ENCODE data around the gene PCID2. TPM values are rescaled to one million over a fixed set of nuclear protein-coding genes. Genes with fewer than 3 reads are reported as not detected.
A peak's percentile ranks its signal among the peaks of the same experiment; 100 is the strongest.

The PCID2 gene
- polyA plus RNA-seq, 6 donors from 2014 or later, result 44.7 to 76.2 (median 55.4) TPM

GRCh38 chr13:113145911-113146598 is 62.4 kb downstream of the PCID2 start:
- H3K4me3 Mint-ChIP-seq, result peak overlapping the region in 1 of 8 donors; percentile 52
- H3K9me3 Mint-ChIP-seq, result no peaks in the 10 kb centered on the region
- peaks cover 11 to 52% (median 26%) of the 10 kb centered on the region in 3 donors for H3K27me3 Mint-ChIP-seq
- H3K27ac Mint-ChIP-seq, result peak overlapping the region in 1 of 6 donors; percentile 55
- DNase-seq (no peak), ATAC-seq (ENCODE audit: low read depth in 2 of 2) (no peak)
- H3K4me1 Mint-ChIP-seq, result no peaks in the 10 kb centered on the region
- H3K36me3 Mint-ChIP-seq, result peaks cover 0 to 2% of the 10 kb centered on the region in 2 donors

GRCh38 chr13:113145496-113145895 is 63.0 kb downstream of the PCID2 start:
- no peak for DNase-seq
- H3K4me3 Mint-ChIP-seq, result no peak overlapping the region
- no peak for ATAC-seq (ENCODE audit: low read depth in 2 of 2)
- no peaks in the 10 kb centered on the region for H3K4me1 Mint-ChIP-seq
- H3K36me3 Mint-ChIP-seq, result no peaks in the 10 kb centered on the region
- H3K27me3 Mint-ChIP-seq, result peaks cover 11 to 46% (median 20%) of the 10 kb centered on the region in 3 donors
- no peaks in the 10 kb centered on the region for H3K9me3 Mint-ChIP-seq
- H3K27ac Mint-ChIP-seq, result peak overlapping the region in 2 of 6 donors; percentile 30 to 55

GRCh38 chr13:113144255-113144629 is 64.2 kb downstream of the PCID2 start:
- Mint-ChIP-seq H3K4me3 (no peak overlapping the region), H3K27ac (no peak overlapping the region), H3K36me3 (no peaks in the 10 kb centered on the region), H3K4me1 (no peaks in the 10 kb centered on the region), H3K9me3 (no peaks in the 10 kb centered on the region), H3K27me3 (peaks cover 14 to 36% (median 20%) of the 10 kb centered on the region in 3 donors)
- ATAC-seq (ENCODE audit: low read depth in 2 of 2) (no peak), DNase-seq (no peak)

GRCh38 chr13:113143466-113144254 is 64.8 kb downstream of the PCID2 start:
- no peak for DNase-seq
- Mint-ChIP-seq H3K36me3 (no peaks in the 10 kb centered on the region), H3K9me3 (no peaks in the 10 kb centered on the region), H3K4me1 (no peaks in the 10 kb centered on the region), H3K27ac (no peak overlapping the region), H3K4me3 (no peak overlapping the region), H3K27me3 (peaks cover 20 to 35% (median 24%) of the 10 kb centered on the region in 3 donors)
- no peak for ATAC-seq (ENCODE audit: low read depth in 2 of 2)

GRCh38 chr13:113142876-113143275 is 65.6 kb downstream of the PCID2 start:
- Mint-ChIP-seq H3K27me3 (peaks cover 22 to 32% (median 26%) of the 10 kb centered on the region in 3 donors), H3K27ac (no peak overlapping the region), H3K4me3 (no peak overlapping the region), H3K36me3 (no peaks in the 10 kb centered on the region), H3K4me1 (no peaks in the 10 kb centered on the region), H3K9me3 (no peaks in the 10 kb centered on the region)
- no peak for ATAC-seq (ENCODE audit: low read depth in 2 of 2)
- DNase-seq, result no peak

GRCh38 chr13:113141601-113141970 is 66.9 kb downstream of the PCID2 start:
- H3K27ac Mint-ChIP-seq, result no peak overlapping the region
- no peaks in the 10 kb centered on the region for H3K36me3 Mint-ChIP-seq
- ATAC-seq (ENCODE audit: low read depth in 2 of 2) (no peak), DNase-seq (no peak)
- no peaks in the 10 kb centered on the region for H3K9me3 Mint-ChIP-seq
- H3K4me3 Mint-ChIP-seq, result no peak overlapping the region
- H3K4me1 Mint-ChIP-seq, result no peaks in the 10 kb centered on the region
- H3K27me3 Mint-ChIP-seq, result peaks cover 21 to 26% (median 21%) of the 10 kb centered on the region in 3 donors

- ATAC-seq (ENCODE audit: low read depth in 2 of 2) (no peak), DNase-seq (no peak)
- Mint-ChIP-seq H3K4me1 (no peaks in the 10 kb centered on the region), H3K9me3 (no peaks in the 10 kb centered on the region), H3K36me3 (no peaks in the 10 kb centered on the region), H3K27me3 (peaks cover 17 to 20% (median 18%) of the 10 kb centered on the region in 3 donors), H3K4me3 (no peak overlapping the region), H3K27ac (no peak overlapping the region)
Measured at GRCh38 chr13:113140677-113141600, 67.5 kb downstream of the PCID2 start.

GRCh38 chr13:113139577-113139976 is 68.9 kb downstream of the PCID2 start:
- Mint-ChIP-seq H3K4me3 (no peak overlapping the region), H3K4me1 (no peaks in the 10 kb centered on the region), H3K27me3 (peaks cover 14 to 18% (median 16%) of the 10 kb centered on the region in 3 donors), H3K9me3 (no peaks in the 10 kb centered on the region), H3K27ac (no peak overlapping the region), H3K36me3 (no peaks in the 10 kb centered on the region)
- no peak for ATAC-seq (ENCODE audit: low read depth in 2 of 2)
- DNase-seq, result no peak

- H3K27ac Mint-ChIP-seq, result no peak overlapping the region
- ATAC-seq (ENCODE audit: low read depth in 2 of 2), result no peak
- H3K4me3 Mint-ChIP-seq, result no peak overlapping the region
- no peak for DNase-seq
- H3K4me1 Mint-ChIP-seq, result no peaks in the 10 kb centered on the region
- peaks cover 14 to 20% (median 16%) of the 10 kb centered on the region in 3 donors for H3K27me3 Mint-ChIP-seq
- H3K36me3 Mint-ChIP-seq, result no peaks in the 10 kb centered on the region
- peaks cover 0 to 5% (median 0%) of the 10 kb centered on the region in 7 donors for H3K9me3 Mint-ChIP-seq
Measured at GRCh38 chr13:113138792-113139551, 69.5 kb downstream of the PCID2 start.

GRCh38 chr13:113137691-113138298 is 70.7 kb downstream of the PCID2 start:
- H3K27ac Mint-ChIP-seq, result no peak overlapping the region
- no peak for DNase-seq
- H3K27me3 Mint-ChIP-seq, result peaks cover 14 to 23% (median 16%) of the 10 kb centered on the region in 3 donors
- no peak overlapping the region for H3K4me3 Mint-ChIP-seq
- no peak for ATAC-seq (ENCODE audit: low read depth in 2 of 2)
- peaks cover 0 to 11% (median 0%) of the 10 kb centered on the region in 7 donors for H3K9me3 Mint-ChIP-seq
- H3K36me3 Mint-ChIP-seq, result no peaks in the 10 kb centered on the region
- no peaks in the 10 kb centered on the region for H3K4me1 Mint-ChIP-seq

GRCh38 chr13:113135281-113135760 is 73.1 kb downstream of the PCID2 start:
- Mint-ChIP-seq H3K4me3 (no peak overlapping the region), H3K27ac (no peak overlapping the region), H3K27me3 (peaks cover 16 to 35% (median 33%) of the 10 kb centered on the region in 3 donors), H3K36me3 (no peaks in the 10 kb centered on the region), H3K4me1 (no peaks in the 10 kb centered on the region), H3K9me3 (peaks cover 0 to 11% (median 0%) of the 10 kb centered on the region in 7 donors)
- DNase-seq, result no peak
- ATAC-seq (ENCODE audit: low read depth in 2 of 2), result no peak
